GM19099 (cell line): ENCODE measurements around the gene UVRAG.

Experiments
- POLR2A ChIP-seq: IDR thresholded peaks from 3 replicates; pipeline ENCODE4 v1.6.1; 2011; ENCODE audit warnings: low read depth; ENCODE audit not compliant: insufficient read length; ENCODE audit errors: extremely low read depth

The UVRAG gene

DNA sequence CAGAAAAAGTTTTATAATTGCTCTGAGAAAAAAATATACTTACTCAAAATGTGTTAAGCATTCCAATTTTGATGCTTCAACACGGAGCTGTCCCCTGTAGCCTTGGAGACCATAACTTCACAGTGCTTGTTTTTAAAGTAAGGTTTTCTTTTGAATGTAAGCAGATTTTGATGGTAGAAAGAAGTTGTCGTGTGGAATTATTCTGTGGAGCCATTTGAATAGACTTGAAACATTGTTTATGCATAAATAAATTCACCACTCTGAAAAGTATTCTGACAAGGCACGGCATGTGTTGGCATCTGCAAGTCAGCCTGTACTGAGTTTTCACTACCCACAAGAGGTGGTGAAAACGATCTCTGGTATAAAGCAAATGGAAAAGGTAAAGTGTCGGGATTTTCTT lies 115.5 kb downstream of the UVRAG start:
- no peak for TF ChIP-seq POLR2A

DNA sequence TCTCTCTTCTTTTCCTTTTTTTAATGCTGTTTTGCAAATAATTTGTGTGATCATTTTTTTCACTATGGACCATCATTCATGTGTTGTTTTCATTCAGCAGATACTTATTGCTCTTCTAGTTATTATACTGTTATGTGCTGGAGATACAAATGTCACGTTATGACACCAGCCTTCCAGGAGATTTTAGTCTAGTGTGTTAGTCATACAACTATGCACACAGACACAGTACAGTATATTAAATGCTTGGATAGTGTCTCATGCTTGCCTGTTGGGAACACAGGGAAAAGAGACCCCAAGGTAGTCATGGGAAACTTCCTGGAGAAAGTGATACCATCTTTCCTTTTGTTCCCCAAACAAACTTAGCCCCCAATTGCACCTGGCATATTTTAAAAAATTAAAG lies 116.1 kb downstream of the UVRAG start:
- TF ChIP-seq POLR2A: no peak

DNA sequence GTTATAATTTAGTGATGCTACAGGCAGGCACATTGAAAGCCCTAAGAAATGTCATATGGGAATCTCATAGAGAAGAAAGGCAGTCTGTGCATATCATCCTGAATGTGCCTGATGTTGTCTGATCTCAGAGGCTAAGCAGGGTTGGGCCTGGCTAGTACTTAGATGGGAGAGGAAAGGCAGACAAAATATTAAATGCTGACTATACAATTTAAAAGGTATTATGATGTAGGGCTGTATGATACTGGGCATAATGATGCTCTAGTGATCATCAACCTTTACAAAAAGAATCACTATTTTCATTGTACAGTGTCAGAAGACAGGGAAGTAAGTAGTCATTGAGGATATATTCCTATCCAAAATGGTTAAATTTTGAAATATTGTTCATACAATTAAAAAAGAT lies 119.8 kb downstream of the UVRAG start:
- TF ChIP-seq POLR2A: no peak

DNA sequence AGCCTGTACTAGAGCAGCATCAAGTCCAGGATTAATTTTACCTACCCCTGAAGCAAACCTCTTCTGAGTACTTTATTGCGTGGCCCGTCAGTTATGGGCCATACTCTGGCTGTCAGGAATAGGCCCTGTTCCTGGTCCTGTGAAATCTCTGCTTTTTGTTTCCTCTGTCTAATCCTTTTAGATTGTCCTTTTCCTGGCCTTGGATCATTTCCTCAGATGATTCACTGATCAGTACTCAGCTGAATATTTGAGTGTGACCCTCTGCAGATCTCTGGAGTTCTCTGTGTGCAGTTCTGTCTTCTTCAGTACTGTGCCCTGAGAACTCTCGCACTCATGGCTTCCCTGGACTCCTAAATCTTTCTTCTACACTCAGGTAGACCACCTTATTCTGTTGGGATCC lies 123.5 kb downstream of the UVRAG start:
- no peak for TF ChIP-seq POLR2A

DNA sequence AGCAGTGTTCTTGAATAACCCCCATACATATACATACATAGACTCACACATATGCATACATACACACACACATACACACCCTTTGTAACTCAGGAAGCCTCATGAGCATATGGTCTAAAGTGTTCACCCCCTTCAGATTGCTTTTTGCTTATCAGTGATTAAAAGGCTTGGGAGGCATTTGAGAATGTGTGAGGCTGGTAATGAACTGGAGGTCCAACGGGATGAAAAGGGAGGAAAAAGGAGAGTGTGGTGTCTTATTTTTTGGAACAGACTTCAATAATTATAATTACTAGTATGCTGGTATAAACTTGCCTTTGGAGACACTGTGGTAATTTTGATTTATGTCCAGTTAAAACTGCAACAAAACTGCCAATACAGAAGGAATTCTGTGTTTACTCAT lies 124.5 kb downstream of the UVRAG start:
- TF ChIP-seq POLR2A: no peak

DNA sequence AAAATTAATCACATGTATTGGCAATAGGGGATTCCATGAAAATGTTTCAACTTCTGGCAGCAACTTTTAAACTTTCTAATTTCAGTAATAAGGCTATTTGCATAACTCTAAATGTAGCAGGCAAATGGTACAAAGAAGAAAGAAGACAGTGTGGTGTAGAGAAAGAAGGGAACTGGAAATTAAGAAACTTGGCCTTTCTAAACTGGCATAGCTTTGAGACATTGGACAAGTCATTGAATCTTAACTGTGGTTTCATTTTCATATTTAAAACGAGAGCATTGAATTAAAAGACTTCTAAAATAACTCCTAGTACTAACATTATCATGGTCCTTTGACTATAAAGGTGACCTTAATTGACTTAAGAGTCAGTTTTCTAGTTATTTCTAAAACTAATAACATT lies 125.0 kb downstream of the UVRAG start:
- no peak for TF ChIP-seq POLR2A

DNA sequence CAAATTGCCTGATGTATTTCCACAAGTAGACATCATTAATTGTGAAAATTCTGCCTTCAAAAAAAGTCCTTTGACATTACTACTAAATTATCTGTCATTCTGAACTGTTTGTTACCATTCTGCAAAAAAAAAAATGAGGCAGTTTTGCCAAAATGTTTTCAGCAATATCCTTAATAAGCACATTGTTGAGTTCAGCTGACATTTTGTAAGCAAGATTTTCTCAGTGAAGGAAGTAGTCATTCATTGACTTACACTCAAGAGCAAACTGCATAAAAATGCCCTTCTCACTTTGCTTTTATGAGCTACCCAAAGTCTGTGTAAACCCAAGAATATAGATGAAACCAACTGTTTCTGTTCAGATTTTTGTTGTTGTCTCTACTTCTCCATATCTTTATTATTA lies 125.9 kb downstream of the UVRAG start:
- no peak for TF ChIP-seq POLR2A

DNA sequence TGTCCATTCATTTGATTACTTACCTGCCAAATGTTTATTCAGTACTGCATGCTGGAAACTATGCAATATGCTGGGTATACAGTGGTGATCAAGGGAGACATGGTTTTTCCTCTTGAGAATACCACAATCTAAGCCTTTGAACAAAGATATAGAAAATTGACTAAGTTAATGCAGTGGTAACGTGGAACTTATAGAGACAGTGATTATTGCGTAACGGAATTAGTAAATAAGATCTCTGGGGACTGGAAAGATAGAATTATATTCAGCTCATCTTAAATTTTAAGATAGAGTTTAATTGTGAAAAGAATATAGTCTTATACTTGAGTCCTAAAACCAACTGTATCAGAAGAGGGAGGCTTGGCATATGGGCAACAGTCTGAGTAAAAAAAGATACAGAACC lies 129.5 kb downstream of the UVRAG start:
- TF ChIP-seq POLR2A: no peak

DNA sequence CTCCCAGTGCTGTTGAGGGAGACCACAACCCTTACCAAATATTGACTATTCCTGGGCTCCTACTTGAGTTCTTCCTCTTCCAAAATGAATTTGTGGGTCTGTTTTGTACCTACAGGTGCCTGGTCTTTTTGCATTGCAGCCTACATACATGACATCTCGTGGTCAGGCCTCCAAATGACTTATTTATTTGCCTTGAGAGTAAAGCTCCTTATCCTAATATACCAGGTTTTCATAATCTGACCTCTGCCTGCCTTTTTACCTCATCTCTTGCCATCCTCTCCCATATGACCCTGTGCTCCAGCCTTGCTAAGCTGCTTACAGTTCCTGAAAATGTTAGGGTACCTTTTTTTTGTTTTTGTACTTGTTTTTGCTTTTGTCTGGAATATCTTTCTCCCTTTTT lies 130.4 kb downstream of the UVRAG start:
- no peak for TF ChIP-seq POLR2A

DNA sequence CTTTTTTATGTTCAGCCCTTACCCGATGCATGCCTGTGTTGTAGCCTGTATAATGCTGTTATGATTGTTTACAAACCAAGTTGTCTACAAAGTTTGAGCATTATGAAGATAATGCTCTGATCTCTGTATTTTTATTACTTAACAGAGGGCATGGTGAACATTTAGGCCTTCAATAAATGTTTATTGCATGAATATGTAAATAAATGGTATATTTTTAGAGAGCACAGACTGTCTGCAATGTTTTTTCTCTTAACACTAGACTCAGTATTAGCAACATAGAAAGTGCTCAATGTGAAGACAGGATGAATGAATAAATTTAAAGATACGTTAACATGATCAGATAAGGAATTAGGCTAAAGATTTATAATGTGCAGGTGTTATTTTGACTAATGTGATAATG lies 130.9 kb downstream of the UVRAG start:
- TF ChIP-seq POLR2A: no peak

DNA sequence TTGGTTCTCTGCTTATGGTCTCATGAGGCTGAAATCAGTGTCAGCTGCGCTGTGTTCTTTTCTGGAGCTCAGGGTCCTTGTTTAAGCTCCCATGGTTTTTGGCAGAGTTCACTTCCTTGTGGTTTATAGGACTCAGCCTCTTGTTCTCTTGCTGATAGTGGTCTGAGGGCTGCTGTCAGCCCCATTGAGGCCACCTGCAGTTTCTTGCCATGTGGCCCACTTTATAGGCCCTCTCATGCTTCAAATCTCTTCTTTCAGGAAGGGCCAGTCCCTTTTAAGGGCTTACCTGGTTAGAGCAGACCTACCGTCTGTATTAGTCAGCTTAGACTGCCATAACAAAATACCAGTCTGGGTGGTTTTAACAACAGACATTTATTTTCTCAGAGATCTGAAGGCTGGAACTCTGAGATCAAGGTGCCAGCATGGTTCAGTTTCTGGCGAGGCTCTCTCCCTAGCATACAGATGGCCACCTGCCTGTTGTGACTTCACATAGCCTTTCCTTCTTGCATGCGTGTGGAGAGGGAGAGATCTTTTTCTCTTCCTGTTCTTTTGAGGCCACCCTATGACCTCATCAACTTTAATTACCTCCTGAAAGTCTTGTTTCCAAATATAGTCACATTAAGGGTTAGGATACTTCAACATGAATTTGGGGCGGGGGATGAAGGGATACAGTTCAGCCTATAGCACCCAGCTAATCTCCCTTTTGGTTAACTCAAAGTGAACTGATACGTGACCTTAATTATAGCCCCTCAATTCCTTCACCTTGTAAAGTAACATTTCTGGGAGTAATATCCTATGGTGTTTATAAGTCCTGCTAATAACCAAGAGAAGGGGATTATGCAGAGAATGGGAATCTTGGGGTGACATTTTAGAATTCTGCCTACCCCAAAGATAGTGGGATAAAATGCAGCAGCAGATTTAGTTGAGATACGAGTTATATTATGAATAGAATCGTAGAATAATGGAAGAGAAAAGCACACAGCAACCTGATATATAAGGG lies 131.8 kb downstream of the UVRAG start:
- TF ChIP-seq POLR2A: no peak

DNA sequence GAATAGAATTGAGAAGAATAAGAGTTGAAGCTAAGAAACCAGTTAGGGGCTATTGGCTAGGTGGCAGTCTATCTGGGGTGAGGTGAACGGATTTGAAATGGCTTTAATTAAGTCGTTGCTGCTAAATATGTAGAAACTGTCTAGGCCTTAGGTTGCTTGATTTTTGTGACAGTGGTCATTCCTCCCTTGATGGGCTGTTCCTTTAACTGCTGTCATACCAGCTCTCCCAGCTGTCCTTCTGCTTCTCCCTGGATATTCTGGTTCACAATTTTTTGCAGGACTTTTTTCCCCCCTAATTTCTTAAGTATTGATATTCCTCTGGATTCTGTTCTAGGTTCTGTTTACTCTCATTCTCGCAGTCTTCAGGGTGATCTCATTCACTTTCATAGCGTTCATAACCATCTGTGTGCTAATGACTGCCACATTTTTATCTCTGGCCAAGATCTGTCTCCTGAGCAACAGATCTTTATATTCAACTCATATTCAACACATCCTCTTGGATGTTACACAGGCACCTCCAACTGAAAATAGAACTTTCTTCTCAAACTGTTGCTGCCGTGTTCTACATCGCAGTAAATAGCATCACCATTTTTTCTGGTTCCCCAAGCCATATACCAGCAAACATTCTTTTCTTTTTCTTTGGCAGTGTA lies 134.1 kb downstream of the UVRAG start:
- TF ChIP-seq POLR2A: no peak

DNA sequence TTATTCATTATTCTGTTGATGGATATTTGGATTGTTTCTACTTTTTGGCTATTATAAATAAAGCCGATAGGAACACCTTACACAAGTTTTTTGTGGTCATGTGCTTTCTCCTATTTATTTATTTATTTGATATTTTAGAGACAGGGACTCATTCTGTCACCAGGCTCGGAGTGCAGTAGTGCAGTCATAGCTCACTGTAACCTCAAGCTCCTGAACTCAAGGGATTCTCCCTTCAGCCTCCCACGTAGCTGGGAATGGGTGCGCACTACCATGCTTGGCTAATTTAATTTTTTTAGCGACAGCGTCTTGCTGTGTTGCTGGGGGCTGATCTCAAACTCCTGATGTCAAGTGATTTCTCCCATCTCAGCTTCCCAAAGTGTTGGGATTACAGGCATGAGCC lies 135.1 kb downstream of the UVRAG start:
- no peak for TF ChIP-seq POLR2A

DNA sequence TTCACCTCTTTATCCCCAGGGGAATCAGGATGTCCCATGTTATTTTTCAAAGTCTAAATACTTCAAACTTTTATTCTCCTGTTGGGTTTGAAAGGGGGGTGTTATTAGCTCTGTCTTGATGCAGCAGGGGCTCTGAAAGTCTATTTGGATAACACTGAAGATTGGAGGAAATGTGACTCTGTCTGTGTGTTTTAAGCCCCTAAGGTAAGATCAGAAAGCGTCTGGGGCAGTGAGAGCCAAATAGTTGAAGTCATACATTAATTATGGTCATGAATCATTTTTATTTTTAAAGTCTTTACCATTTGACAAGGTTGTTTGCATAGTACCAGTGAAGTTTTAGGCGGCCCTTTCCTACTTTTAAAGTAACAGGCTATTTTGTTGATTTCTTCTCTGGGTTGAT lies 139.0 kb downstream of the UVRAG start:
- no peak for TF ChIP-seq POLR2A

DNA sequence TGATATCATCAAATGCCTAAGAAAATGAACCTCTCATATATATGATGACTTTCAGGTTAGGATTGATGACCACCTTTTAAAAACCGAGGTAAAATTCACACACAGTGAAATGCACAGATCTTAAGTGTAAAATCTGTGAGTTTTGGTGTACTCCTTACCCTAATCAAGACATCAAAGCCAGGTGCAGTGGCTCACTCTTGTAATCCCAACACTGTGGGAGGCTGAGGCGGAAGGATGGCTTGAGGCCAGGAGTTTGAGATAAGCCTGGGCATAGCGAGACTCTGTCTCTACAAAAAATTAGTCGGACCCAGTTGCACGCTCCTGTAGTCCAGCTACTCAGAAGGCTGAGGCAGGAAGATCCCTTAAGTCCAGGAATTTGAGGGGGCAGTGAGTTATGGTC lies 140.4 kb downstream of the UVRAG start:
- no peak for TF ChIP-seq POLR2A

DNA sequence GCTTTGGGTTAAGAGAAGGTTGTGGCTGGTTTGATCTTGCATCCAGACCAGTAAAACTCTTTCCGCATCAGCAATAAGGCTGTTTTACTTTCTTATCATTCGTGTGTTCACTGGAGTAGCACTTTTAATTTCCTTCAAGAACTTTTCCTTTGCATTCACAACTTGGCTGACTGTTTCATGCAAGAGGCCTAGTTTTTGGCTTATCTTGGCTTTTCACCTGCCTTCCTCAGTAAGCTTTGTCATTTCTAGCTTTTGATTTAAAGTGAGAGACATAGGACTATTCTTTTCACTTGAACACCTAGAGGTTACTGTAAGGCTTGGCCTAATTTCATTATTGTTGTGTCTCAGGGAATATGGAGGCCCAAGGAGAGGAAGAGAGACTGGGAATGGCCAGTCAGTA lies 144.5 kb downstream of the UVRAG start:
- TF ChIP-seq POLR2A: no peak
